Epithelial cell of esophagus (primary cell): ENCODE results near the gene ATP13A1.

ENCODE experiments used
- DNase-seq: peaks from one replicate; pipeline ENCODE4 v3.0.0; 2010; ENCODE audit warnings: low read depth
- H3K4me3 ChIP-seq: 2 replicates; pipeline ENCODE4 v1.5.1; 2011; ENCODE audit warnings: mild to moderate bottlenecking, low read length, control low read depth
- TF ChIP-seq, protein P1 (sequence below): IDR thresholded peaks from 2 replicates; pipeline ENCODE4 v1.5.1; 2011; ENCODE audit warnings: low read depth, mild to moderate bottlenecking, low read length, control low read depth, inconsistent platforms; ENCODE audit not compliant: insufficient read depth; ENCODE audit errors: missing control alignments

Gene ATP13A1

DNA sequence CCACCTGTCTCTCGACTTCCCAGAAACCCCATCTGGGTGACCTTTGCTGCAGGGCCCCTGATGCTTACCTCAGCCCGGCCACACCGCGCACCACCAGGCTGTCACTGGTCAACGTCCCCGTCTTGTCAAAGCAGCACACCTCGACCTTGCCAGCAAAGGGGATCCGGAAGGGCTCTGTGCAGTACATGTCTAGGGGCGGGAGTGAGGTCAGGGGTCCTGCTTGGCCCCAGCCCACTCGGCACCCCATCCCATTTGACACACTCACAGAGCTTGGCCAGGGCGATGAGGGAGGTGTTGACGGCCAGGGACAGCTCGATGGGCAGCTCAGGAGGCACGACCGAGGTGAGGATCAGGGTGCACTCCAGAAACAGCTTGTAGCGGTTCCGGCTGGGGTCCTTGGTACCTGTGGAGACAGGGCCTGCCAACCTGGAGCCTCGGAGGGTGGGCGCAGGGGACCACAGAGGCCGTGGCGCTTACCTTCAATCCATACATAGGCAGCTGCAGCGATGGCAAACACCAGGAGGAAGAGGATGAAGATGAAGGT is 8.4 kb downstream of the ATP13A1 start:
- DNase-seq, result no peak
- TF ChIP-seq, protein P1, sequence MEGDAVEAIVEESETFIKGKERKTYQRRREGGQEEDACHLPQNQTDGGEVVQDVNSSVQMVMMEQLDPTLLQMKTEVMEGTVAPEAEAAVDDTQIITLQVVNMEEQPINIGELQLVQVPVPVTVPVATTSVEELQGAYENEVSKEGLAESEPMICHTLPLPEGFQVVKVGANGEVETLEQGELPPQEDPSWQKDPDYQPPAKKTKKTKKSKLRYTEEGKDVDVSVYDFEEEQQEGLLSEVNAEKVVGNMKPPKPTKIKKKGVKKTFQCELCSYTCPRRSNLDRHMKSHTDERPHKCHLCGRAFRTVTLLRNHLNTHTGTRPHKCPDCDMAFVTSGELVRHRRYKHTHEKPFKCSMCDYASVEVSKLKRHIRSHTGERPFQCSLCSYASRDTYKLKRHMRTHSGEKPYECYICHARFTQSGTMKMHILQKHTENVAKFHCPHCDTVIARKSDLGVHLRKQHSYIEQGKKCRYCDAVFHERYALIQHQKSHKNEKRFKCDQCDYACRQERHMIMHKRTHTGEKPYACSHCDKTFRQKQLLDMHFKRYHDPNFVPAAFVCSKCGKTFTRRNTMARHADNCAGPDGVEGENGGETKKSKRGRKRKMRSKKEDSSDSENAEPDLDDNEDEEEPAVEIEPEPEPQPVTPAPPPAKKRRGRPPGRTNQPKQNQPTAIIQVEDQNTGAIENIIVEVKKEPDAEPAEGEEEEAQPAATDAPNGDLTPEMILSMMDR, result no peak
- no peak overlapping the region for H3K4me3 ChIP-seq

GRCh38 chr19:19654441-19654840 is 9.0 kb downstream of the ATP13A1 start:
- H3K4me3 ChIP-seq, result no peak overlapping the region
- TF ChIP-seq, protein P1, result no peak
- no peak for DNase-seq

DNA sequence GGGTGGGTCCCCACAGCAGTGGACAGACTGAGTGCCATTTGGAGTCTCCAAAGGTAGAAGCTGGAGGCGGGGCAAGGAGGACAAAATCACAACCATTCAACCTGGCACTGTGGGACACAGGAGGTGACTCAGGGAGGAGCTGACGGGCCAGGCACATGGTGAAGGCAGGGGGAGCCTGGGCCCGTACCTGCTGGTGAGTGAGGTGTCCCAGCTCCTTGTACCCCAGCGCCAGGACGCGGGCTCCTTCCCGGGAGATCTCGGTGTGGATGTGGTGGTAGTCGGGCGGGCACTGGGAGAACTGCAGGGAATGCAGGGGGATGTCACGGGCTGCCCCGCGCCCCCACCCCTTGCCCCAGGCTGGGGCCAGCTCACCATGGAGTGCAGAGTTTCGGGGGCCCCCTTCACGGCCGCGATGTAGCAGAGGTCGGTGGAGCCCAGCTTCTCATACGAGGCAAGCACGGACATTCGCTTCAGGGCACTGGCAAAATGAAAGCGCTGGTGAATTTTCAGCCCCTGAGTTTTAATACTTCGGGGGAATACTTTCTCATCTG is 9.8 kb downstream of the ATP13A1 start:
- DNase-seq, result no peak
- TF ChIP-seq, protein P1, result no peak
- no peak overlapping the region for H3K4me3 ChIP-seq

GRCh38 chr19:19652482-19653295 is 10.8 kb downstream of the ATP13A1 start:
- no peak overlapping the region for H3K4me3 ChIP-seq
- TF ChIP-seq, protein P1, result no peak
- no peak for DNase-seq

DNA sequence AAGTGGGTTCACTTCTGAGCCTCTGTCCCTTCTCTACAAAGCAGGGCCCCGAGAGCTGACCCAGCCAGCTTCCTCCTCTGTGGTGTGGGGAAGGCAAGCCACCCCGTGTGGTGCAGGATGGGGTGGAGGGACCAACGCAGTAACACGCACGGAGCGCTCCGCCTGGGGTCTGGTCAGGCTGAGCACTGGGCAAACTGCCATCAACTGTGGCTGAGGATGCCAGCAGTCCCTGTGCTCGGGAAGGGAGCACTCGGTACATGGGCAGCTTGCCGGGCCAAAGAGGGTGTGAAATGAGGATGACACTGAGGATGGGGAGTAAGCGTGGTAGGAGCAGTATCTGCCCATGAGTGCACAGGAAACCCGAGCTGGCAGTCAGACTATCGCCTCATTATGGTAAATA is 12.4 kb downstream of the ATP13A1 start:
- no peak overlapping the region for H3K4me3 ChIP-seq
- DNase-seq, result no peak
- TF ChIP-seq, protein P1, result no peak

GRCh38 chr19:19650331-19650730 is 13.1 kb downstream of the ATP13A1 start:
- no peak for DNase-seq
- no peak overlapping the region for H3K4me3 ChIP-seq
- TF ChIP-seq, protein P1, result no peak
